Mesothelial cell of epicardium (in vitro differentiated cells): ENCODE measurements around the gene CCDC159. TPM values are rescaled to one million over a fixed set of nuclear protein-coding genes. Genes with fewer than 3 reads are reported as not detected.
A peak's percentile ranks its signal among the peaks of the same experiment; 100 is the strongest.

Experiments
- DNase-seq, 2 experiments: peaks; one replicate each; pipeline ENCODE4 v3.0.0; 2021; ENCODE audit warnings: low spot score in 2 of 2; ENCODE audit not compliant: unreplicated experiment in 2 of 2
- H3K27ac Mint-ChIP-seq: 2 replicates; pipeline ENCODE4 v1.8.0; 2021; ENCODE audit warnings: mixed read lengths
- H3K27me3 Mint-ChIP-seq: 2 replicates; pipeline ENCODE4 v1.8.0; 2021; ENCODE audit warnings: low read depth, mixed read lengths
- H3K36me3 Mint-ChIP-seq: 2 replicates; pipeline ENCODE4 v1.8.0; 2021; ENCODE audit warnings: mixed read lengths
- H3K4me1 Mint-ChIP-seq: 2 replicates; pipeline ENCODE4 v1.8.0; 2021; ENCODE audit warnings: mixed read lengths
- H3K4me3 Mint-ChIP-seq: 2 replicates; pipeline ENCODE4 v1.8.0; 2021; ENCODE audit warnings: mild to moderate bottlenecking, moderate library complexity, mixed read lengths
- H3K9me3 Mint-ChIP-seq: 2 replicates; pipeline ENCODE4 v1.8.0; 2021; ENCODE audit warnings: mixed read lengths
- CTCF ChIP-seq: fragments of 200-600 bp; sonication (generic); IDR thresholded peaks from one replicate; pipeline ENCODE4 v1.5.0; 2021; ENCODE audit warnings: antibody characterized with exemption; ENCODE audit not compliant: unreplicated experiment
- total RNA-seq: library from RNA; stranded (reverse); gene quantifications from 3 replicates; pipeline ENCODE4 v1.2.1, GENCODE V29; 2021

The CCDC159 gene
- total RNA-seq, 1 donor from 2014 or later: 29.6 TPM

- Mint-ChIP-seq H3K4me1 (peaks cover 9% of the 10 kb centered on the region), H3K27ac (no peak overlapping the region), H3K9me3 (no peaks in the 10 kb centered on the region), H3K4me3 (no peak overlapping the region), H3K36me3 (peaks cover 8% of the 10 kb centered on the region), H3K27me3 (peaks cover 55% of the 10 kb centered on the region)
- no peak for DNase-seq
- no peak for TF ChIP-seq CTCF
These were observed 10.6 kb downstream of the CCDC159 start for GRCh38 chr19:11356676-11357550.

GRCh38 chr19:11359421-11359820 is 13.1 kb downstream of the CCDC159 start:
- H3K36me3 Mint-ChIP-seq: peaks cover 8% of the 10 kb centered on the region
- DNase-seq: no peak

GRCh38 chr19:11361037-11361770 is 14.9 kb downstream of the CCDC159 start:
- Mint-ChIP-seq H3K27ac (no peak overlapping the region), H3K27me3 (peaks cover 56% of the 10 kb centered on the region), H3K4me1 (peaks cover 3% of the 10 kb centered on the region), H3K9me3 (no peaks in the 10 kb centered on the region), H3K36me3 (peaks cover 15% of the 10 kb centered on the region), H3K4me3 (peak overlapping the region; percentile 39)
- DNase-seq: peak in 1 of 2 experiments; percentile 50
- TF ChIP-seq CTCF: no peak

More at GRCh38 chr19:11359421-11359820, 13.1 kb downstream of the CCDC159 start:
- Mint-ChIP-seq H3K27ac (no peak overlapping the region), H3K4me1 (peaks cover 9% of the 10 kb centered on the region), H3K9me3 (no peaks in the 10 kb centered on the region), H3K27me3 (peaks cover 63% of the 10 kb centered on the region), H3K4me3 (no peak overlapping the region)
- TF ChIP-seq CTCF: no peak

- Mint-ChIP-seq H3K4me3 (peak overlapping the region; percentile 39), H3K36me3 (peaks cover 15% of the 10 kb centered on the region), H3K27me3 (peaks cover 48% of the 10 kb centered on the region), H3K27ac (no peak overlapping the region), H3K4me1 (no peaks in the 10 kb centered on the region), H3K9me3 (no peaks in the 10 kb centered on the region)
- no peak for DNase-seq
- TF ChIP-seq CTCF: no peak
These were observed 15.7 kb downstream of the CCDC159 start for GRCh38 chr19:11361771-11362731.

- DNase-seq: no peak
- Mint-ChIP-seq H3K27ac (no peak overlapping the region), H3K9me3 (no peaks in the 10 kb centered on the region), H3K4me3 (no peak overlapping the region), H3K27me3 (peaks cover 38% of the 10 kb centered on the region), H3K4me1 (no peaks in the 10 kb centered on the region), H3K36me3 (peaks cover 15% of the 10 kb centered on the region)
- no peak for TF ChIP-seq CTCF
These were observed 17.6 kb downstream of the CCDC159 start for GRCh38 chr19:11363881-11364280.
